HG03571 (cell line): ENCODE measurements around the gene TTLL1.
A peak's percentile ranks its signal among the peaks of the same experiment; 100 is the strongest.
"Not testable (repeated sequence)": the region's sequence is repeated elsewhere in the genome, so short reads cannot be mapped to it uniquely, and the experiment has no call there.

ENCODE experiments used
- ATAC-seq: cut with Tn5 transposase; IDR thresholded peaks from one replicate; pipeline ENCODE4 v1.9.1; 2021; ENCODE audit not compliant: unreplicated experiment

TTLL1 gene

DNA sequence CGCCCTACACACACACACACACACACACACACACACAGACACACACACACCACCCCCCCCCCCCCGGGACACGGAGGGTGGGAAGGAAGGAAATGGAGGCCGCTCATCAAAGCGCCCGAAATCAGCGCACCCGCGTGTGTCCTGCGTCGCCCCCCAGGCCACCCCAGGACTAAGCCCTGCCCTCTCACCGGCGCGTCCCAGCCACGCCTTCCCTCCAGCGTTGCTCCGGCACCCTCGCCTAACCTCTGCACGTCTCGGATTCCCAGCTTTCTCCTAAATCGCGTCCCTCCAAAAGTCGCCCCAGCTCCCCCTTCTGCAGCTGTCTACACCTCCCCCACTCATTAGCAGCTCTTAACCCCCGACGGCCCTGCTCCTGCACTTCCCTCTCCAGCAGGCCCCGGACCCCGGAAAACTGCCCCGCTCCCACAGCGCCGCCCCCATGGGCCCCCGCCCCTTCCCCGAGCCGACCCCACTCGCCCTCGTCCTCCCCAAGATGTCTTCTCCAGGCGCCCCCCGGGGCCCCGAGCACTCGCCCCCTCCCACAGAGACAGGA lies 74.8 kb downstream of the TTLL1 start:
- ATAC-seq: peak; percentile 10

DNA sequence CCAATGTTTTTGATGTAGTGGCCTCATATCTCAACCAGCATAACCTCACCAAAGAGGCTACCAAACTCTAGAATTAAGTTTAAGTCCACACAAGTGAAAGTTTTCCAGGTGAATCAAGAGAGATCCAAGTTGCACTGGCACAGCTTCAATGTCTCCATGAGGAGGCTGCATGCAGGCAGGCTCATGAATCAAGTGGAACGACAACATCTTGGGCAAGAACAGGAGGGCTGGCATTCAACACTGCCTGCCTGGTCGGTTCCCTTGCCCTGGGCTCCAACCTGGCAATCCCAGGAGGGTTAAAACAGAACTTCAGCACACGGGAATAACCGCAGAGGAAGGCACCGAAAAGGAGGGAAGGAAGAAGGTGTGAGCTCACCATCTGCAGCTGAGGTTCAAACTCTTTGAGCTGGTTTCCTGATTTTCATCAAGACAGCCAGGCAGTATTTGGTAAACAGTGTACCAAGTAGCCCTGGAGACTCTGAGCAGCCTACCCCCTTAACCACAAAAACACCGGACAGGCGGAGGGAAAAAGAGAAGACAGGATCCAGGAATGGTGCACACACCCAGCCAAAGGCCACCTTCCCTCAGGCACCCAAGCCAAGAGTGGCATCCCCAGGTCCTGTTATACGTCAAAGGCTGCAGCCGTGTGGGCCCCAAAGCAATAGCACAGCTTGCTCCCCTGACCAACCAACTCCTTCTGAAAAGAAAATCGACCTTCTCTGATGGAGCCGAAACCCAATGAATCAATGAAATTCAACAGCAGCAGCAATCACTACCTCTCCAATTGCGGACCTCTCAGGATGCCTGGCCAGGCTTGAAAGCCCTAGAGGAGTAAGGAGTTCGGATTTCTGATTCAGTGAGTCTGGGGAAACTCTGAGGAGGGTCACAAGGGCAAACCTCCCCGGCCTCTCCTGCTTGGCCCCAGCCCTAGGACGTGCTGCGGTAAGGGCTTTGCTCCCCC lies 75.6 kb downstream of the TTLL1 start:
- ATAC-seq: no peak

DNA sequence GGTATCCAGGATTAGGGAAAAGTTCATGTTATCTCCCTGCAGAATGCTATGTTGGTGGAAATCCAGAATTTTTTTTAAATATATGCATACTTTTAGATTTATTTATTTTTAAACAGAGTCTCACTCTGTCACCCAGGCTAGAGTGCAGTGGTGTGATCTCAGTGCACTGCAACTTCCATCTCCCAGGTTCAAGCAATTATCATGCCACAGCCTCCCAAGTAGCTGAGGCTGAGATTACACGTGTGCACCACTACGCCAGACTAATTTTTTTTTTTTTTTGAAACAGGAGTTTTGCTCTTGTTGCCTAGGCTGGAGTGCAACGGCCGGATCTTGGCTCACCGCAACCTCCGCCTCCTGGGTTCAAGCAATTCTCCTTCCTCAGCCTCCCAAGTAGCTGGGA lies 76.8 kb downstream of the TTLL1 start:
- ATAC-seq: no peak

DNA sequence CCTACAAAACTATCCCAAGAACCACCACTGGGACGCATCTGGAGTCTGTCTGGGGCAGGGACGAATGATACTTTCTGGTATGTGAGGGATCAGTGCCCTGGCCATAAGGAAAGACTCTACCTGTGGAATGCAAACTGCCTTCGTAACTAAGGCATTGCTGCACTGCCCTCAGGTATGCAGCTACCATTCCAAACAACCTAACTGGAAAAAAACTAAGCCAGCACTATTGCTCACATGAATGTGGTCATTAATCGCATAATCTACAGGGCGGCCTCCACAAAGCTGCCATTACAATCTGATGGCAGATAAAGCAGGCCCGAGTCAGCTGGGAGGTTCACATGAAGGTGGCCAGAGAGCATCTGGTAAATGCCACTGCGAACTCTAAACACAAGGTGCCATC lies 78.1 kb downstream of the TTLL1 start:
- no peak for ATAC-seq

DNA sequence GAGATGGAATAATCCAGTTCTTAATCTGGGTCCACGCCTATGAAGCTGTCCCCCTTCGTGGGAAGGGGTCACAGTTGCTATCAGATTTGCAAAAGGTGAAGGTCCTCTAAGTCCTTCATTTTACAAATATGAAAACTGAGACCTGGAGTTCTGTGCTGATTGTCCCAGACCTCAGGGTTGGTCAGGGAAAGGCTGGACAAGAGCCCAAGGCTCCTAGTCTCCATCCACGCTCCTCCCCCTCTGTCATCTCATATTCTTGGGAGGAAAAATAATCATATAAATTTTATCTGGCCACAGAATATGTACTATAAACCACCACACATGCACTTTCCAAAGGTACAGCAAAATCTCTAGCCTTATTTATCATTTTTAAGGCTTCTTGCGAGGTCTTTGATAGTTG lies 79.7 kb downstream of the TTLL1 start:
- ATAC-seq: no peak

DNA sequence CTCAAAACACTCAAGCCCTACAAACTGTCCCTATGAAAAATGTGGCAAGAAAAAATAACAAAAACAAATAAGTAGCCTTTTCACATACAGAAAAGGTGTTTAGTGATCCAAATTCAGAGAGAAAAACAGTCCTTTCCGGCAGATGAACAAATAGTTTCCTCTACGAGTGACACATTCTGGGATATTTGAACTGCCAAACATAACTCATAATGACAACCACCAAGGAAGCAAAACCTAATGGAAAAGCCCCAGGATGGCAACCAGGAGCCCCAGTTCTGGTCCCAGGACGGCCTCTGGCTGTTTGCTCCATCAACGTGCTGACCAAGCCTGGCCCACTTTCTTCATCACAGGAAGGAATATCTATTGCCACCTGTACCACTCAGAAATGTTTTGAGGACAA lies 80.3 kb downstream of the TTLL1 start:
- ATAC-seq: no peak

DNA sequence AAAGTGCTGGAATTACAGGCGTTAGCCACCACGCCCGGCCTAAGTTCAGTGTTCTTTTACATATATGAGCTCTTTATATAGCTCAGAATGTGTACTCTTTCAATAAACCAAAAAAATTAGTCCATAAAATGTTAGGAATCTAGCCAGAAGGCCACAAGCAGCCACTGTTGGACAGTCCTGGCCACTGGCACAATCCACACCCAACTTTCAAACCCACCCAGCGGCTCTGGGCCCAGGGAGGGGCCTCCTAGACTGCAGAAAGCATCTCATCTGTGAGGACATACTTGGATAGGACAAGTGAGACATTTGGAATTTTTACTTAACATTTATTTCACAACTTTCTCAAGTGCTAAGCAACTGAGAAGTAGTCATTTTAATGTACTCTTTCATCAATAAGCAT lies 80.7 kb downstream of the TTLL1 start:
- no peak for ATAC-seq

DNA sequence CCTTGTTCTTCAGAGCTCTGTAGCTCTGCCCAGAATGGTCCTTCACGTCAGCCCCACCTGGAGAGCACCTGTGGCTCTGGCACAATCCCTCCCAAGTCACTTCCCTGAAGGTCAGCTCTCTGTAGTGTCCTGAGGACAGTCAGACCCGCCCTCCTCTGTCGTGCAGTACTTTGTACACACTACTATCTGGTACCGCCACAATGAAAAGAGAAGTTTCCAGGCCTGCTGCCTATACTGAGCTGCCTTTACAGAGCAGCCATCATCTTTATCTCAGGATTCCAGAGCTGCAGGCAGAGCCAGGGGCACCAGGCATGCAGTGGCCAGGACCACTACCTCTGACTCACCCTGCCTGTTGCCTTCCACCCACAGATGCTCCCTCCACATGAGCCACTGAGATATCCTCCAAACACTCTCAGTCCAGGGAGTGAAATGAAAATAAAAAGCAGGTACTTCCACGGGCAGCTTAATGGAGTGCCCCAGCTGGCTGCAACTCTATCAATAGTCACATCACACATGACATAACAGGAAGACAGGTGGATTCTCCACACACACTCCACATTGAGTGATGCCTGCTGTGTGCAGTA lies 81.6 kb downstream of the TTLL1 start:
- no peak for ATAC-seq

DNA sequence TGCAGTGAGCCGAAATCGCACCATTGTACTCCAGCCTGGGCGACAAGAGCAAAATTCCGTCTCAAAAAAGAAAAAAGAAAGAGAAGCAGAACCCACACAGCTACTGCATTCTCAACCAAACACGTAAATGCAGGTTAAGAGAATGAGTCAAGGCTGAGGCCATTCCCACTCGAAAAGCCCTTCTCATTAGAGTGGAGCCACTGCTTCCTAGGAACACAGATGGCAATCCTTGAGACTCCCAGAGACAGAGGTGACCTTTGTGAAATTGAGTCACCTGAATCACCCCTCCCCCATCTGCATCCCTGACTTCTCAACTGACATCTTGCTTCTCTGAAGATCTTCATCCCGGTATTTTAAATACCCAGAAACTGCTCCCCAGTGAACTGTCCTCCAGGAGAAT lies 82.4 kb downstream of the TTLL1 start:
- no peak for ATAC-seq

DNA sequence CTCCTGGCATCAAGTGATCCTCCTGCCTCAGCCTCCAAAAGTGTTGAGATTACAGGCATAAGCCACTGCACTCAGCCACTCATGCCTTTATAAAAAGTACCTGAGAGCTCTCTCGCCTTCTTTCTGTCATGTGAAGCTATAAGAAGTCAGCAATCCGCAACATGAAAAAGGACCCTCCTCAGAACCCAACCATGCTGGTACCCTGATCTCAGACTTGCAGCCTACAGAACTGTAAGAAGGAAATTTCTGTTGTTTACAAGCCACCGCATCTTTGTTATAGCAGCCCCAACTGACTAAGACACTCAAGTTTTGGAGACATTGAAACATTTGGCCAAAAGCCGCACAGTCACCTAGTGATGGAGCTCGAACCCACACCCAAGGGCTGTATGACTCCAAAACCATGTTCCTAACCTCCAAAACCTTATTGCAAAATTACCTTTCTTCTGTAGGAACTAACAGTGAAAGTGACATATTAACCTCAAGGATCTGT lies 83.1 kb downstream of the TTLL1 start:
- ATAC-seq: no peak

DNA sequence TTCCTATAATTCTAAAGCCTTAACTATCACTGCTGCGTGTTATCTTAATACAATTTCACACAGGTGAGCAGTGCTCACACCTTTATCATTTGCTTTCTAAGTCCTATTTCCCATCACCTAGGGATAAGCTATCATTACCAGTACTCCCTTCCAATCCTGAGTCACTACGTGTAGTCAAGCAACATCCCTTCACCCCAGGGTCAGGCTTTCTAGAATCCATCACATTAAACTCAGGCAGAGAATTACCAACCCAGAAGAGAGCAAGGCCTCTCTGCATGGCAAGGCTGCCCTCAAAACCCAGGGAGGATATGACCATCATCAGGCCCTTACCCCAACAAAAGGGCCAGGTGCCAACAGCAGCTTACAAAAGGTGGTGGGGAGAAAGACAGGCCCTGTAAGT lies 84.1 kb downstream of the TTLL1 start:
- no peak for ATAC-seq

DNA sequence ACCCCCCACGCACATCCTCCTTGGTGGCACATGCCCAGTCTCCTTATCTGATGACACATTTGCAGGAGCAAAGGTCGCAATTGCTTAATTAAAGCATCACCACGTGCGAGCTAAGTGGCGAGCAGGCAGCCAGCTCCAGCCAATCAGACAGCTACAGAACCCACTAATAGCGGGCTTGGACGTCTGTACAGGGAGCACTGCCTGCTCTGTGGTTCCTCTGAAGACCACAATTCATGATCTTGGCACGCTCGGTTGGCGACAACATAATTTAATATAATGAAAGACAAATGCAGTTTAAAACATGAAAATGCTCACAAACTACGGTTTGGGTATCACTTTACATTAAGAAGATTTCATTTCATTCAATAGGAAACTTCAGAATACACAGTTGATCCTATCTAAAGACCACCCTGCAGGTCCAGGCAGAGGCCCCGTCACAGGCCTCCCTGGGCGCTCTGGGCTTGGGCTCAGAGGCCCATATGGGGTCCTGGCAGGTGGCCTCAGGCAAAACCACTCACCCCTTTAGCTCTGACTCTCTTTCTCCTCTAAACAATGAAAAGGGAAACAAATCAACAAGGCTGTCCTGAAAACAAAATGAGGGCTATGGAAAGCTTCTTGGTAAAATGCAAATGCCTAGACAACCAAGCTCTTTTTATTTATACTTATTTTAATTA lies 84.7 kb downstream of the TTLL1 start:
- ATAC-seq: no peak

DNA sequence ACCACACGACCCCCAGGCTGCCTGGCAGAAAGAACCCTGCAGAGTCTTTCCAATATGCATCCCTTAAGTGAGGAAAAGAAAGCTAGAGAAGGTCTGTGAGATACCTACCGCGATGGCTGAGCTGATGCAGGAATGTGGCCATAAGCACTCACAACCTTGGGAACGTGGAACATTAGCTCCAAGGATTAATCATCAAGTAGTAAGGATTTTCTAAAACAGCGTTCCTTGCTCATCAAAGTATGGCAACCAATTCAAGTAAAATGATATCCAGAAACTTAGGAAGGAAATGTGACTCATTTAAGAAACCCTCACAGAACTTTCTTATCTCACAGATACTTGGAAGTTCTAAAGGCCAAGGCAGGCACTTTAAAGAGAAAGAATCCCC lies 87.0 kb downstream of the TTLL1 start:
- no peak for ATAC-seq

DNA sequence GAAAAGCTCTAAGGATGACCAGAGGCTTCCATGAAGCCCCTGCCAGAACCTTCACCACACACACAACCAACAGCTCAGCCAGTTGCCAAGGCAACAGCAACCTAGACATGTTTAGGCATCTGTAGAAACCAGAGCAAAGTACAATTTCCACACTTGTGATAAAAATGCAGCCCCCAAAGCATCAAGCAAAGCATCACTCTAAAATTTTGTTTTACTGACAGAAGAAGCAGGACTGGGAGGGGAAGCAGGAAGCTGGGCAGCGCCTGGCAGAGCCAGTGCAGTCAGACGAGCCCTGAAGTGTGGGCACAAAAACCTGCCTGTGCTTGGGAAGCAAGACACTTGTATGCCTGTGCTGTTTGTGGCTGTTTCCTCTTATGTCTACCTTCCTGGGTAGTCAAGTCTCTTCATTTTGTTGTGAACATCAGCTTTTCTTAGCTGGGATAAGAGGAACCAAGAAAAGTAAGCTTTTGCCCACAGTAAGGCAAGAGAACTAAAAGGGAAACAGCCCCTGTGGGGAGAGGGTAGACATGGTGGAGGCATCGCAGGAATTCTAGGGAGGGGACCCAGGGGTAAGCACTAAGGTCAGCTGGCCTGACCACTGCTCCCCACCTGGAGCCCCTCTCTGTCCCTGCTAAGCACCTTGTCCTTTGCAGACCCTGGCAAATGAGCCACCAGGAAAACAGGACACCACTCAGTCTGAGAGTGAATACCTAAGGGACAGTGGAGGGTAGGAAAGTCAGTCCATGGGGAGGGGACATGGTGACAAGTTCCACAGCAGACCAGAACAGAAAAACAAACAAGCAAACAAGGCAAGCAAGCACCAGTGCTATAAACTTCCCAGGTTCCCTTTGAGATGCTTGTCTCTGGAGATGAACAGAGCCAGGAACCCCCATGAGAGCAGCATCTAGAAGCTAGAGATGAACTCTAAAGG lies 87.7 kb downstream of the TTLL1 start:
- ATAC-seq: no peak

DNA sequence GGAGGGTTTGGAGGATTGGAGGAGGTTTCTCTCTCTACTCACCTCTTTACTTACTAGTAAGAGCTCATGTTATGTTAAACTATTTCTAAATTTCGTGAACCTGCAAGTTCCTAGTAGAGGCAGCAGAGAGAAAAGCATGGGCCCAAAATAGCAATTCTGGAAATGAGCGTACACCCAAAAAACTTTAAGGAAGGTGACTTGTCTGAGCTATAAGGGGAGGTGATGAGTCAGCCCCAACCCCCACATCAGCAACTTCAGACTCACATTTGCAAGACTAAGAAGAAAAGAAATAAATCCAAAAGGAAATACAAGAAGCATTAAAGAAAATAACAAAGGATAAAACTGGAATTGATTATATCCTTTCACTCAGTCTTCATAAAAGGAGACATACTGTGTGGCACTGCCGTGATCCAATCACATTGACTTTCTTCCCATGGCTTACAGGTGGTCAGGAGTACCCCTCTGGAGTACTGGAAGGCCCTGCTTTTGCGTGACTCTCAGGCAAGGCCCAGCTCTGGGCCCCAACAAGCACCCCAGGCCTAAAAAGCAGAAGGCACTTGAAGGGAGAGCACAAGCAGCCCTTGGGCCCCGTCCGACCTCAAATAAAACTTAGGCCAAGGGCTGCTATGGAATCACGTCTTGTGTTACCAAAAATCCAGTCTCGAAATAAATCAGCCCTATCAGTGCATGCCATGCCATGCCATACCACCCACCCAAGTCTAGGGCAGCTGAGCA lies 88.6 kb downstream of the TTLL1 start:
- ATAC-seq: no peak

DNA sequence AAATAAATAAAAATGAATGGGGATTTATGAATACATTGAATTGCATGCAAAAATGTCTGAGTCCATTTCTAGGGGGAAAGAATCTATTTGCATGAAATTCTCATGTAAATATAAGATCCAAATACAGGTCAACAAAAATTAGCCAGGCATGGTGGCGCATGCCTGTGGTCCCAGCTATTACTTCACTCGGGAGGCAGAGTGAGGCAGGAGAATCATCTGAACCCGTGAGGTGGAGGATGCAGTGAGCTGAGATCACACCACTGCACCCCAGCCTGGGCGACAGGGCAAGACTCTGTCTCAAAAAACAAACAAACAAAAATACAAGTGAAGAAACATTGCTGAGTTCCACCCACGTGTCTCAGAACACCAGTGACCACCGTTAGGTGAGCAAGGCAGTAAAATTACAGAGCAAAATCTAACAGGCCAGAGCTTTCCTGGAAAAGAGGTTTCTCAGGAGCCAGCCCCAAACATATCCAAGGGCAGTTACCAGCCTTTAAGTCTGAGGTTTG lies 91.6 kb downstream of the TTLL1 start:
- no peak for ATAC-seq

DNA sequence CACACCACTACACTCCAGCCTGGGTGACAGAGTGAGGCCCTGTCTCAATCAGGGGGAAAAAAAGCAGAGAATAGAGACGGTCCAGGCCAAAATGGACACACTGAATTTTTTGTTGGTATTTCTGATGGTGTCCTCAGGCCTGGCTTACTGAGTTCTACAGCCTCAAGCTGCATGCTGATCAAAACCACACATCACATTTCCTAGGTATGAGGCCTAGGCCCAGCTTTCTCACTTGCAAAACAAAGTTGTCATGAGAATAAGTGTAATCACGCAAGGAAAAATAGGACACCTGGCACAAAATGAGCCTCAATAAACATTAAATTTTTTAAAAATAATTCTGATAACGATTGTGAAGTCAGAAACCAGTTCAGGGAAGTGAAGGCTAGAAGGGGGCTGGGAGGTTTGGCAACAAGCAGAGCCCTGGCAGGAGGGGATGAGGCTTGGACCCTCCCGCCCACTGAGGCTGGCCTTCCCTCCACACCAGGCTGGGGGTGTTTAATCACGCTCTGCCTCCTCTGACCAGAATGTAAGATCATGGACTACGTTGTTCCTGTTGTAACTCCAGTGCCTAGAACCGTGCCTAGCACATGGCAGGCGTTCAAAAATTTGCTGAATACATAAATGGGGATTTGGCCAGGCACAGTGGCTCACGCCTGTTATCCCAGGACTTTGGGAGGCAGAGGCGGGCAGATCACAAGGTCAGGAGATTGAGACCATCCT lies 92.4 kb downstream of the TTLL1 start:
- no peak for ATAC-seq

DNA sequence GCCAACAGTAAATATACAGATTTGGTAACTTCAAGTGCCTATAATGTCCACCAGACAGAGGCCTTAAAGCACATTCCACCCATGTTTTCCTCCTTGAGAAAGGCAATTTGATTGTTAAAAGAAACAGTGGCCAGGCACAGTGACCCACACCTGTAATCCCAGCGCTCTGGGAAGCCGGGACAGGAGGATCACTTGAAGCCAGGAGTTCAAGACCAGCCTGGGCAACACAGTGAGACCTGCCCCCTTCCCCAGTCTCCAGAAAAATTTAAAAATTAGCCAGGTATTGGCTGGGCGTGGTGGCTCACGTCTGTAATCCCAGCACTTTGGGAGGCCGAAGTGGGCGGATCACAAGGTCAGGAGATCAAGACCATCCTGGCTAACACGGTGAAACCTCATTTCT lies 93.5 kb downstream of the TTLL1 start:
- not testable (repeated sequence) for ATAC-seq
